Natural killer cell (primary cell): Measurements from ENCODE around the gene PIKFYVE. TPM values are rescaled to one million over a fixed set of nuclear protein-coding genes. Genes with fewer than 3 reads are reported as not detected.

Source experiments
- ATAC-seq, 3 donors: fragments of 150-1000 bp in 2 of 3; fragments of 200-7000 bp in 1 of 3; cut with Tn5 transposase; 1 replicate in 1 of 3; 2 replicates in 2 of 3; pipeline ENCODE4 v1.10.0; 2021; ENCODE audit warnings: mild to moderate bottlenecking in 2 of 3, moderate library complexity in 2 of 3
- DNase-seq, 2 donors: peaks; one replicate each; pipeline versions ENCODE4 v3.0.0 to v3.0.0-alpha.2; 2013 to 2021; ENCODE audit warnings: mixed read lengths in 1 of 2
- H3K27ac ChIP-seq: one replicate; pipeline ENCODE4 v1.5.1; 2013; ENCODE audit warnings: mild to moderate bottlenecking, low read length
- H3K27me3 ChIP-seq: one replicate; pipeline ENCODE4 v1.6.1; 2013; ENCODE audit warnings: low read length; ENCODE audit not compliant: control insufficient read depth, insufficient read depth
- H3K36me3 ChIP-seq: one replicate; pipeline ENCODE4 v1.6.1; 2013; ENCODE audit warnings: low read length; ENCODE audit not compliant: control insufficient read depth, insufficient read depth
- H3K4me1 ChIP-seq: one replicate; pipeline ENCODE4 v1.6.1; 2013; ENCODE audit warnings: low read length; ENCODE audit not compliant: control insufficient read depth, insufficient read depth
- H3K4me3 ChIP-seq: one replicate; pipeline ENCODE4 v1.5.1; 2013; ENCODE audit warnings: low read length
- H3K9me3 ChIP-seq: one replicate; pipeline ENCODE4 v1.6.1; 2013; ENCODE audit warnings: low read length; ENCODE audit not compliant: control insufficient read depth, insufficient read depth
- H3K27ac Mint-ChIP-seq, 2 donors: one replicate each; pipeline ENCODE4 v1.8.0; 2022; ENCODE audit warnings: mild to moderate bottlenecking in 2 of 2, mixed read lengths in 2 of 2, moderate library complexity in 1 of 2
- H3K27me3 Mint-ChIP-seq, 2 donors: one replicate each; pipeline ENCODE4 v1.8.0; 2022; ENCODE audit warnings: low read depth in 2 of 2, mixed read lengths in 2 of 2
- H3K36me3 Mint-ChIP-seq: one replicate; pipeline ENCODE4 v1.8.0; 2022; ENCODE audit warnings: mixed read lengths
- H3K4me1 Mint-ChIP-seq, 2 donors: one replicate each; pipeline ENCODE4 v1.8.0; 2022; ENCODE audit warnings: mixed read lengths in 2 of 2
- H3K4me3 Mint-ChIP-seq: one replicate; pipeline ENCODE4 v1.8.0; 2022; ENCODE audit warnings: mild to moderate bottlenecking, moderate library complexity, mixed read lengths
- H3K9me3 Mint-ChIP-seq, 2 donors: one replicate each; pipeline ENCODE4 v1.8.0; 2022; ENCODE audit warnings: mixed read lengths in 2 of 2
- WGBS: methylation state at CpG from one replicate; pipeline ENCODE4 v1.1.7; 2013; ENCODE audit warnings: missing lambda C conversion rate; ENCODE audit not compliant: insufficient coverage; 5-methylcytosine and 5-hydroxymethylcytosine counted together
- intact Hi-C: fragments of 100-400 bp; cut with micrococcal nuclease; formaldehyde crosslinking; loops from one replicate; pipeline ENCODE4 v1.14.2; 2022
- total RNA-seq, 4 donors: library from RNA; stranded (reverse); fragments of 120-200 nt in 1 of 4; gene quantifications; one replicate each; pipeline versions ENCODE4 v1.2.3 to v1.2.4, GENCODE V29; 2013 to 2022
- TF ChIP-seq, protein P1 (sequence below): fragments of 200-600 bp; IDR thresholded peaks from one replicate; pipeline ENCODE4 v1.8.0; 2022; ENCODE audit warnings: antibody characterized with exemption

PIKFYVE gene
- total RNA-seq, 3 donors from 2014 or later (not counting 1 experiment from before 2014, with no cell fraction given), result 38.9 to 48.7 (median 39.2) TPM

GRCh38 chr2:208359632-208359986 is 93.6 kb downstream of the PIKFYVE start:
- ATAC-seq, result peak; percentile 65 to 91 (median 91)
- H3K9me3 ChIP-seq, result no peaks in the 10 kb centered on the region
- no peaks in the 10 kb centered on the region for H3K9me3 Mint-ChIP-seq
- H3K4me3 ChIP-seq, result peak overlapping the region; percentile 21
- H3K27ac ChIP-seq, result no peak overlapping the region
- H3K36me3 Mint-ChIP-seq, result peaks cover 2% of the 10 kb centered on the region
- H3K4me1 ChIP-seq, result no peaks in the 10 kb centered on the region
- peak overlapping the region; percentile 72 to 82 for H3K27ac Mint-ChIP-seq
- intact Hi-C loops, result no loop called here
- WGBS, result 69% methylated on average over 17 of the region's 17 CpGs
- no peaks in the 10 kb centered on the region for H3K27me3 Mint-ChIP-seq
- H3K27me3 ChIP-seq, result no peaks in the 10 kb centered on the region
- peaks cover 17% of the 10 kb centered on the region for H3K36me3 ChIP-seq
- TF ChIP-seq, protein P1, sequence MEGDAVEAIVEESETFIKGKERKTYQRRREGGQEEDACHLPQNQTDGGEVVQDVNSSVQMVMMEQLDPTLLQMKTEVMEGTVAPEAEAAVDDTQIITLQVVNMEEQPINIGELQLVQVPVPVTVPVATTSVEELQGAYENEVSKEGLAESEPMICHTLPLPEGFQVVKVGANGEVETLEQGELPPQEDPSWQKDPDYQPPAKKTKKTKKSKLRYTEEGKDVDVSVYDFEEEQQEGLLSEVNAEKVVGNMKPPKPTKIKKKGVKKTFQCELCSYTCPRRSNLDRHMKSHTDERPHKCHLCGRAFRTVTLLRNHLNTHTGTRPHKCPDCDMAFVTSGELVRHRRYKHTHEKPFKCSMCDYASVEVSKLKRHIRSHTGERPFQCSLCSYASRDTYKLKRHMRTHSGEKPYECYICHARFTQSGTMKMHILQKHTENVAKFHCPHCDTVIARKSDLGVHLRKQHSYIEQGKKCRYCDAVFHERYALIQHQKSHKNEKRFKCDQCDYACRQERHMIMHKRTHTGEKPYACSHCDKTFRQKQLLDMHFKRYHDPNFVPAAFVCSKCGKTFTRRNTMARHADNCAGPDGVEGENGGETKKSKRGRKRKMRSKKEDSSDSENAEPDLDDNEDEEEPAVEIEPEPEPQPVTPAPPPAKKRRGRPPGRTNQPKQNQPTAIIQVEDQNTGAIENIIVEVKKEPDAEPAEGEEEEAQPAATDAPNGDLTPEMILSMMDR, result no peak
- H3K4me1 Mint-ChIP-seq, result peaks cover 13 to 16% of the 10 kb centered on the region in 2 donors
- H3K4me3 Mint-ChIP-seq, result peak overlapping the region; percentile 78
- peak; percentile 14 to 25 for DNase-seq

DNA sequence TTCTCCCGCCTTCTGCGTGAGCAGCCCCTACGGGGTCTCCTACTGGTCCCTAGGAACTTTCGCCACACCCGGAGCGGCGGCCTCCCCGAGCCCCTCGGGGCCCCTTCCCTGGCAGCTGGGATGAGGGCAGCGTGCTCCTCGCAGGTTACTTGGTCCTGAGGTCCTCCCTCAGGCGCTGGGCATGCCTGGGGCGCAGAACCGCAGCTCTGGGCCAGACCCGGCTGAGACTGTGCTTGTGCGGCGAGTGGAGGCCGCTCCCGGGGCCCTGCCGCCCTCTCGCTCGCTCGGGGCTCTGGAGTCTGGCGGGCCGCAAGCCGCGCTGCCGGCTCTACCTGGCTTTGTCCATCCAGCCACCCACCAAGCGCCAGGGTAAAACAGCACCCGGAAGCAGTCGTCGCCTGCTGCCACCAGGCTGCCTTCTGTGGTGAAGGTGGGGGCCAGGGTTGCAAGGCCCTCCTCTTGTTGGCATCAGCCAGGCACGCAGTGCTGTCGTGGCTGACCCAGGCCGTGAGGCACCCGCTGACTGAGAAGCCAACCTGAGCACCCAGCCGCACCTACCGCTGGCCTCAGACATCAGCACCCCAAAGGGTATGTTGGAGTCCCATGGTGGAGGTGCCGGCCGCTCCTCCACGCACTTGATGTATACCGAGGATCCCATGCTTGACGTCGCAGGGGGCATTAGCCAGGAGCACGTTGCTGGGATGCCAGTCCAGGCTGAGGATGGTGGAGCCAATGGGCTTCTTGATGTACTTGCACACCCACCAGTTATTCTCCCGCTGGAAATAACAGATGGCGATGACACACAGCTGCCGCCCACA is 94.4 kb downstream of the PIKFYVE start:
- Mint-ChIP-seq H3K4me3 (no peak overlapping the region), H3K36me3 (peaks cover 8% of the 10 kb centered on the region), H3K27me3 (no peaks in the 10 kb centered on the region), H3K27ac (no peak overlapping the region), H3K4me1 (peaks cover 13 to 16% of the 10 kb centered on the region in 2 donors), H3K9me3 (peaks cover 2 to 5% of the 10 kb centered on the region in 2 donors)
- Histone ChIP-seq H3K4me3 (no peak overlapping the region), H3K27ac (no peak overlapping the region), H3K36me3 (peaks cover 8% of the 10 kb centered on the region), H3K9me3 (no peaks in the 10 kb centered on the region), H3K27me3 (no peaks in the 10 kb centered on the region), H3K4me1 (no peaks in the 10 kb centered on the region)
- WGBS, result 93% methylated on average over 48 of the region's 48 CpGs
- intact Hi-C loops, result no loop called here
- TF ChIP-seq, protein P1, result no peak
- ATAC-seq (no peak), DNase-seq (no peak)

DNA sequence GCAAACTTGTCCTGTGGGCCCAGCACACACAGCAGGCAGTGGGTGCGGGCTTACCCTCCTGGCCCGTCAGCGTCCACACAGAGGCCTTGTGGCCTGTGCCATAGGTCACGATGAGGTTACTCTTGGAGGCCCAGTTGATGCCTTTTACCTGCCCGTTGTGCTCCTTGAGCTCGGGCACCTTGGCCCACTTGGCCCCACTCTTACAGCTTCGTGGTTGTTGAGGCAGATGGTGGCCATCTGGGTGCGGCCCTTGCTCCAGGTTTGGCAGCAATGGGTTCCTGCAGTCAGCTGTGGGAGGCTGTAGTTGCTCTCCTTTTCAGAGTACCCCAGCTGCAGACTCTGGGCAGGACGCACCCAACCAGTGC is 95.0 kb downstream of the PIKFYVE start:
- H3K9me3 Mint-ChIP-seq, result peaks cover 2 to 5% of the 10 kb centered on the region in 2 donors
- Histone ChIP-seq H3K4me3 (no peak overlapping the region), H3K4me1 (no peaks in the 10 kb centered on the region), H3K27me3 (no peaks in the 10 kb centered on the region), H3K36me3 (peaks cover 5% of the 10 kb centered on the region), H3K9me3 (no peaks in the 10 kb centered on the region), H3K27ac (no peak overlapping the region)
- H3K4me3 Mint-ChIP-seq, result no peak overlapping the region
- DNase-seq, result no peak
- TF ChIP-seq, protein P1, result no peak
- intact Hi-C loops, result no loop called here
- H3K36me3 Mint-ChIP-seq, result peaks cover 8% of the 10 kb centered on the region
- no peak overlapping the region for H3K27ac Mint-ChIP-seq
- no peak for ATAC-seq
- H3K4me1 Mint-ChIP-seq, result peaks cover 13 to 16% of the 10 kb centered on the region in 2 donors
- no peaks in the 10 kb centered on the region for H3K27me3 Mint-ChIP-seq
- WGBS, result 97% methylated on average over 8 of the region's 9 CpGs

DNA sequence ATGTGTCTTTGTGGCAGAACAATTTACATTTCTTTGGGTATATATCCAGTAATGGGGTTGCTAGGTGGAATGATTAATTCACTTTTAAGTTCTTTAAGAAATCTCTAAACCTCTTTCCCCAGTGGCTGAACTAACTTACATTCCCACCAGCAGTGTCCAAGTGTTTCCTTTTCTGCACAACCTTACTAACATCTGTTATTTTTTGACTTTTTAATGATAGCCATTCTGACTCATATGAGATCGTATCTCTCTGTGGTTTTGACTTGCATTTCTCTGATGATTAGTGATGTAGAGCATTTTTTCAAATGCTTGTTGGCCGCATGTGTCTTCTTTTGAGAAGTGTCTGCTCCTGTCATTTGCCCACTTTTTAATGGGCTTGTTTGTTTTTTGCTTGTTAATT is 97.4 kb downstream of the PIKFYVE start:
- Histone ChIP-seq H3K27me3 (no peaks in the 10 kb centered on the region), H3K9me3 (no peaks in the 10 kb centered on the region), H3K4me3 (no peak overlapping the region), H3K36me3 (peaks cover 2% of the 10 kb centered on the region), H3K27ac (no peak overlapping the region), H3K4me1 (no peaks in the 10 kb centered on the region)
- 12% methylated on average over 2 of the region's 2 CpGs for WGBS
- Mint-ChIP-seq H3K4me3 (no peak overlapping the region), H3K36me3 (peaks cover 8% of the 10 kb centered on the region), H3K27me3 (peaks cover 0 to 9% of the 10 kb centered on the region in 2 donors), H3K27ac (no peak overlapping the region), H3K4me1 (peaks cover 13 to 16% of the 10 kb centered on the region in 2 donors), H3K9me3 (peaks cover 2 to 5% of the 10 kb centered on the region in 2 donors)
- ATAC-seq, result no peak
- no peak for DNase-seq
- TF ChIP-seq, protein P1, result no peak
- intact Hi-C loops, result no loop called here
